H1 (cell line): ENCODE results near the gene DISC1. TPM values are rescaled to one million over a fixed set of nuclear protein-coding genes. Genes with fewer than 3 reads are reported as not detected.

ENCODE experiments used
- CTCF ChIA-PET: fragments of 300-600 bp; sonication (Branson Sonifier 250); formaldehyde crosslinking; loops from one replicate; lab custom pipeline; 2021; ENCODE audit not compliant: partially characterized antibody; lab: Charles Lee
- POLR2A ChIA-PET: fragments of 300-600 bp; sonication (Branson Sonifier 250); formaldehyde crosslinking; loops from one replicate; lab custom pipeline; 2021; ENCODE audit warnings: inconsistent platforms; ENCODE audit not compliant: partially characterized antibody; lab: Charles Lee
- DNase-seq, 2 experiments: peaks; one replicate each; pipeline versions ENCODE4 v3.0.0 to v3.0.0-alpha.2; 2010 to 2022; ENCODE audit warnings: low spot score in 2 of 2, low read depth in 1 of 2, mixed read lengths in 1 of 2
- FAIRE-seq: peaks from 2 replicates; lab custom pipeline; 2011; peaks lifted over from hg19 to GRCh38; lab: Jason Lieb, UNC
- H2AFZ ChIP-seq: 2 replicates; pipeline ENCODE4 v1.8.1; 2012; ENCODE audit warnings: low read length, inconsistent platforms
- H2AK5ac ChIP-seq: 2 replicates; pipeline ENCODE4 v1.6.1; 2013; ENCODE audit warnings: low read depth, low read length
- H2BK120ac ChIP-seq: replicated peaks from 2 replicates; pipeline ENCODE3; 2013; ENCODE audit warnings: low read depth, low read length, inconsistent platforms
- H2BK12ac ChIP-seq: 2 replicates; pipeline ENCODE4 v1.6.1; 2013; ENCODE audit warnings: low read depth, low read length
- H2BK15ac ChIP-seq: 2 replicates; pipeline ENCODE4 v1.6.1; 2013; ENCODE audit warnings: low read length
- H2BK20ac ChIP-seq: 2 replicates; pipeline ENCODE4 v1.6.1; 2013; ENCODE audit warnings: low read length
- H2BK5ac ChIP-seq: 2 replicates; pipeline ENCODE4 v1.6.1; 2013; ENCODE audit warnings: low read depth, low read length
- H3K14ac ChIP-seq: 2 replicates; pipeline ENCODE4 v1.6.1; 2013; ENCODE audit warnings: inconsistent platforms; ENCODE audit not compliant: insufficient read length
- H3K18ac ChIP-seq: 2 replicates; pipeline ENCODE4 v1.6.1; 2013; ENCODE audit warnings: low read length; ENCODE audit errors: extremely low read depth
- H3K23ac ChIP-seq: 2 replicates; pipeline ENCODE4 v1.6.1; 2013; ENCODE audit warnings: inconsistent platforms; ENCODE audit not compliant: insufficient read length
- H3K23me2 ChIP-seq: 2 replicates; pipeline ENCODE4 v1.6.1; 2013; ENCODE audit warnings: low read depth, low read length
- H3K27ac ChIP-seq: 2 replicates; pipeline ENCODE4 v1.6.1; 2011; ENCODE audit warnings: low read depth, low read length, inconsistent platforms
- H3K27me3 ChIP-seq, 4 experiments: replicated peaks in 1 of 4; 1 replicate in 1 of 4; 2 replicates in 3 of 4; pipeline versions ENCODE4 v1.6.1 to v1.8.1; 2011 to 2013; ENCODE audit warnings: low read length in 3 of 4, mild to moderate bottlenecking in 3 of 4, inconsistent platforms in 2 of 4, mixed read lengths in 2 of 4, moderate library complexity in 1 of 4; ENCODE audit not compliant: control insufficient read depth in 3 of 4, insufficient read depth in 3 of 4; ENCODE audit errors: extremely low read depth in 1 of 4
- H3K36me3 ChIP-seq, 4 experiments: 2 replicates each; pipeline versions ENCODE4 v1.6.1 to v1.8.1; 2011 to 2013; ENCODE audit warnings: mild to moderate bottlenecking in 4 of 4, low read length in 3 of 4, moderate library complexity in 2 of 4, control low read depth in 1 of 4, inconsistent platforms in 1 of 4; ENCODE audit not compliant: insufficient read depth in 4 of 4, control insufficient read depth in 2 of 4
- H3K4ac ChIP-seq: replicated peaks from 2 replicates; pipeline ENCODE3; 2013; ENCODE audit warnings: low read length, low read depth, mixed read lengths, inconsistent platforms; ENCODE audit not compliant: insufficient read length
- H3K4me1 ChIP-seq, 4 experiments: replicated peaks in 1 of 4; 1 replicate in 1 of 4; 2 replicates in 3 of 4; pipeline versions ENCODE4 v1.6.1 to v1.8.1; 2011 to 2013; ENCODE audit warnings: low read length in 3 of 4, inconsistent platforms in 2 of 4, mixed read lengths in 1 of 4; ENCODE audit not compliant: insufficient read depth in 4 of 4, control insufficient read depth in 3 of 4
- H3K4me2 ChIP-seq, 2 experiments: 2 replicates each; pipeline versions ENCODE4 v1.6.1 to v1.8.1; 2011 to 2013; ENCODE audit warnings: low read depth in 2 of 2, low read length in 2 of 2, control low read depth in 1 of 2, inconsistent platforms in 1 of 2, mild to moderate bottlenecking in 1 of 2; ENCODE audit not compliant: insufficient read depth in 1 of 2
- H3K4me3 ChIP-seq, 4 experiments: fragments of 200-600, 300-600 bp in 1 of 4; sonication (generic), shearing (Covaris generic), sonication (Bioruptor Twin) in 1 of 4; 2 replicates each; pipeline versions ENCODE4 v1.5.1 to v1.8.1; 2011 to 2016; ENCODE audit warnings: low read length in 4 of 4, low read depth in 3 of 4, control low read depth in 2 of 4, inconsistent platforms in 2 of 4, mild to moderate bottlenecking in 2 of 4, mixed read lengths in 1 of 4, moderate library complexity in 1 of 4; ENCODE audit not compliant: insufficient read depth in 2 of 4; ENCODE audit errors: extremely low read depth in 1 of 4
- H3K56ac ChIP-seq: replicated peaks from 2 replicates; pipeline ENCODE3; 2013; ENCODE audit warnings: low read depth, mild to moderate bottlenecking, mixed read lengths, low read length, inconsistent platforms; ENCODE audit not compliant: insufficient read length
- H3K79me1 ChIP-seq: 2 replicates; pipeline ENCODE4 v1.6.1; 2013; ENCODE audit warnings: low read depth, low read length, control low read depth
- H3K79me2 ChIP-seq, 2 experiments: 2 replicates each; pipeline versions ENCODE4 v1.6.1 to v1.8.1; 2012 to 2013; ENCODE audit warnings: low read length in 2 of 2, mild to moderate bottlenecking in 2 of 2, inconsistent platforms in 1 of 2; ENCODE audit not compliant: insufficient read depth in 2 of 2, control insufficient read depth in 1 of 2
- H3K9ac ChIP-seq, 4 experiments: replicated peaks in 1 of 4; 1 replicate in 1 of 4; 2 replicates in 3 of 4; pipeline versions ENCODE4 v1.6.1 to v1.8.1; 2011 to 2013; ENCODE audit warnings: low read depth in 3 of 4, low read length in 3 of 4, control low read depth in 2 of 4, mild to moderate bottlenecking in 2 of 4, moderate library complexity in 2 of 4, inconsistent platforms in 1 of 4; ENCODE audit errors: extremely low read depth in 1 of 4
- H3K9me3 ChIP-seq, 2 experiments: 2 replicates each; pipeline versions ENCODE4 v1.6.1 to v1.8.1; 2012 to 2013; ENCODE audit warnings: mild to moderate bottlenecking in 2 of 2, moderate library complexity in 2 of 2, control low read depth in 1 of 2, inconsistent platforms in 1 of 2, low read depth in 1 of 2, low read length in 1 of 2, mixed read lengths in 1 of 2; ENCODE audit not compliant: insufficient read depth in 2 of 2
- H4K20me1 ChIP-seq, 2 experiments: replicated peaks in 1 of 2; 2 replicates each; pipeline versions ENCODE3 to v1.8.1; 2011 to 2013; ENCODE audit warnings: inconsistent platforms in 2 of 2, low read length in 2 of 2, mild to moderate bottlenecking in 1 of 2; ENCODE audit not compliant: insufficient read depth in 2 of 2, control insufficient read depth in 1 of 2
- H4K5ac ChIP-seq: 2 replicates; pipeline ENCODE4 v1.6.1; 2013; ENCODE audit warnings: low read length, low read depth, mixed read lengths, inconsistent platforms; ENCODE audit not compliant: insufficient read length
- H4K8ac ChIP-seq: 2 replicates; pipeline ENCODE4 v1.8.0; 2013; ENCODE audit warnings: mild to moderate bottlenecking, moderate library complexity, low read length, inconsistent platforms; ENCODE audit not compliant: insufficient read depth; ENCODE audit errors: extremely low read depth
- H4K91ac ChIP-seq: replicated peaks from 2 replicates; pipeline ENCODE3; 2013; ENCODE audit warnings: low read length, mixed read lengths, inconsistent platforms; ENCODE audit not compliant: insufficient read length
- ATF2 ChIP-seq: IDR thresholded peaks from 2 replicates; pipeline ENCODE4 v1.6.1; 2012; ENCODE audit warnings: low read length, inconsistent platforms
- CEBPB ChIP-seq: IDR thresholded peaks from 2 replicates; pipeline ENCODE4 v1.6.1; 2012; ENCODE audit warnings: low read depth, low read length
- JUND ChIP-seq: IDR thresholded peaks from 2 replicates; pipeline ENCODE4 v1.6.1; 2011; ENCODE audit warnings: mild to moderate bottlenecking, improper control_type of control experiment, low read length
- NRF1 ChIP-seq: IDR thresholded peaks from 2 replicates; pipeline ENCODE4 v1.6.1; 2011; ENCODE audit warnings: mild to moderate bottlenecking, low read depth, low read length, improper control_type of control experiment
- PHF8 ChIP-seq: fragments of 200-600 bp; sonication (generic); conservative IDR thresholded peaks from 2 replicates; pipeline ENCODE4 v1.7.1; 2012; ENCODE audit warnings: low read depth, mild to moderate bottlenecking, inconsistent platforms, low read length, moderate library complexity
- POLR2A ChIP-seq, 2 experiments: IDR thresholded peaks; 1 replicate in 1 of 2; 2 replicates in 1 of 2; pipeline ENCODE4 v1.6.1; 2011; ENCODE audit warnings: low read depth in 2 of 2, low read length in 2 of 2, mild to moderate bottlenecking in 2 of 2; ENCODE audit errors: control extremely low read depth in 1 of 2
- POU5F1 ChIP-seq: IDR thresholded peaks from 2 replicates; pipeline ENCODE4 v1.6.1; 2011; ENCODE audit warnings: low read depth, mild to moderate bottlenecking, low read length, moderate library complexity
- RXRA ChIP-seq: IDR thresholded peaks from 2 replicates; pipeline ENCODE4 v1.6.1; 2011; ENCODE audit warnings: low read depth, mild to moderate bottlenecking, low read length, moderate library complexity; ENCODE audit not compliant: insufficient read depth
- SIRT6 ChIP-seq: IDR thresholded peaks from one replicate; pipeline ENCODE4 v1.7.1; 2012; ENCODE audit warnings: low read length, inconsistent platforms
- SIX5 ChIP-seq: IDR thresholded peaks from 2 replicates; pipeline ENCODE4 v1.6.1; 2011; ENCODE audit warnings: mild to moderate bottlenecking, low read depth, low read length
- TBP ChIP-seq: IDR thresholded peaks from 2 replicates; pipeline ENCODE4 v1.6.1; 2011; ENCODE audit warnings: low read depth, low read length, improper control_type of control experiment
- WGBS, 2 experiments: shearing (Covaris generic) in 1 of 2; methylation state at CpG; one replicate each; pipeline versions ENCODE4 v1.1.6 to v1.1.7; 2013 to 2015; ENCODE audit warnings: low lambda C conversion rate in 2 of 2, mixed read lengths in 2 of 2, inconsistent platforms in 1 of 2, low coverage in 1 of 2, missing lambda C conversion rate in 1 of 2; ENCODE audit not compliant: insufficient replicate concordance in 2 of 2, insufficient coverage in 1 of 2, insufficient read length in 1 of 2; ENCODE audit errors: extremely low coverage in 1 of 2, missing lambda C conversion rate in 1 of 2; 5-methylcytosine and 5-hydroxymethylcytosine counted together
- polyA plus RNA-seq, 7 experiments: library from polyadenylated mRNA; depleted of rRNA in 3 of 7; stranded (reverse) in 5 of 7; unstranded in 2 of 7; fragments of >200 nt in 5 of 7; fragments of 200-250 nt in 2 of 7; gene quantifications; 1 replicate in 5 of 7; 2 replicates in 1 of 7; 4 replicates in 1 of 7; pipeline versions ENCODE4 v1.2.1 to v1.2.3, GENCODE V29; 2011 to 2013; ENCODE audit warnings: missing spikeins in 2 of 7, mixed read lengths in 2 of 7
- total RNA-seq: library from RNA; stranded (reverse); fragmentation: NEBNext Ultra II Directional; extraction: Animal tissue kit (Norgen Biotek cat#: 25700); gene quantifications from 2 replicates; pipeline ENCODE4 v1.2.1, GENCODE V29; 2021
- TF ChIP-seq, protein P1 (sequence below): IDR thresholded peaks from 2 replicates; pipeline ENCODE4 v1.6.1; 2012; ENCODE audit warnings: inconsistent platforms

Gene DISC1
- total and polyA plus RNA-seq, 2 of the 8 experiments (the other 6 are each of a cell fraction or from before 2014, with no cell fraction given) = 1.1 to 3.5 TPM

DNA sequence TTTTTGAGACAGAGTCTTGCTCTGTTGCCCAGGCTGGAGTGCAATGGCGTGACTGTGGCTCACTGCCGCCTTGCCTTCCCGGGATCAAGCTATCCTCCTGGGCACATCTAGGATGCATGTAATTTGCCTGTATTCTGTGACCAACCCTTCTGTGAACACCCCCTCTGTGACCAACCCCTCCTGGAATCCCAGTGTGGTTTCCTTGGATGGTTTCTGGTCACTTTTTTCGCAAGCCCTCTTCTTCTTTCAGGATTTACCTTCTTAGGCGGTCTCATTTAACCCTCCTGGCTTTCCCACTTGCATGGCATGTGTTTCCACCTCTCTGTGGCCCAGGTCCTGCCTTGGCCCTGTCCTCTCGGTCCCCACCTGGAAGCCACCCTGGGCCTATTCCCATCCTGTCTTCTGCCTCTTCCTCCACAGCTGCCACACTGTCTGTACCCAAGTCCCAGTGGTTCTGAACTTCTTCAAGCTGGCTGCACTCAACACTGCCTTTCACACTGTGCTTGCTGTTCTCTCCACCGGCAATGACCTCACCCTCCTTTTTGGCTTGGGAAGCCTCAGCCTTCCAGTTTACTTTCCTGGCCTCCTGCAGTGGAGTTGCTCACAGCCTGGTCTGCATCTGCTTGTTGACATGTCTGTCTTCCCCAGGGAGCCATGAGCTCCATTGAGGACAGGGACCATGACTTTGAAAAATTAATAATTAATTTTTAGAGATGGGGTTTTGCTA, 57.0 kb downstream of the DISC1 start:
- Histone ChIP-seq H2BK15ac (no peak overlapping the region), H3K14ac (no peak overlapping the region), H2AFZ (no peak overlapping the region), H3K23me2 (no peaks in the 10 kb centered on the region), H2BK12ac (no peak overlapping the region), H2BK5ac (no peak overlapping the region), H4K5ac (no peak overlapping the region), H4K91ac (no peak overlapping the region), H3K27me3 (no peaks in the 10 kb centered on the region), H3K56ac (no peak overlapping the region), H4K8ac (no peak overlapping the region), H3K4me2 (no peak overlapping the region), H3K9ac (no peak overlapping the region), H2AK5ac (no peak overlapping the region), H3K79me1 (no peaks in the 10 kb centered on the region), H3K79me2 (no peaks in the 10 kb centered on the region), H3K36me3 (no peaks in the 10 kb centered on the region), H3K4me3 (no peak overlapping the region), H3K23ac (no peak overlapping the region), H3K4ac (no peak overlapping the region), H3K18ac (no peak overlapping the region), H4K20me1 (no peaks in the 10 kb centered on the region), H3K27ac (no peak overlapping the region), H2BK120ac (no peak overlapping the region), H3K9me3 (peaks cover 11 to 15% of the 10 kb centered on the region in 2 experiments; a peak in 3 of 4 replicates), H3K4me1 (no peaks in the 10 kb centered on the region; a peak in 1 of 7 replicates), H2BK20ac (no peak overlapping the region)
- ChIA-PET CTCF (interaction anchor here (3.8 kb wide), 1 partner anchor 10 kb away, joined by 21 read pairs; no protein-coding TSS in a partner anchor), POLR2A (no interaction called here)
- FAIRE-seq (no peak), DNase-seq (no peak)
- 88% methylated on average over 7 of the region's 7 CpGs; no CpG with 5 or more reads in 1 of the 2 experiments for WGBS, 2 experiments
- TF ChIP-seq CEBPB = no peak
- no peak for TF ChIP-seq JUND
- TF ChIP-seq RXRA = no peak
- no peak for TF ChIP-seq SIX5
- TF ChIP-seq SIRT6 = no peak
- TF ChIP-seq POU5F1 = no peak
- no peak for TF ChIP-seq PHF8
- TF ChIP-seq ATF2 = no peak
- TF ChIP-seq POLR2A (IDR thresholded peaks at IDR 0.05; ENCODE audit: control extremely low read depth in 1 of 2, low read depth in 2 of 2, low read length in 2 of 2) = no peak
- TF ChIP-seq NRF1 = no peak
- TF ChIP-seq, protein P1, sequence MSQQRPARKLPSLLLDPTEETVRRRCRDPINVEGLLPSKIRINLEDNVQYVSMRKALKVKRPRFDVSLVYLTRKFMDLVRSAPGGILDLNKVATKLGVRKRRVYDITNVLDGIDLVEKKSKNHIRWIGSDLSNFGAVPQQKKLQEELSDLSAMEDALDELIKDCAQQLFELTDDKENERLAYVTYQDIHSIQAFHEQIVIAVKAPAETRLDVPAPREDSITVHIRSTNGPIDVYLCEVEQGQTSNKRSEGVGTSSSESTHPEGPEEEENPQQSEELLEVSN = no peak
- TF ChIP-seq TBP = no peak
